ENCODE measurements around the gene ITGB3. TPM values are rescaled to one million over a fixed set of nuclear protein-coding genes. Genes with fewer than 3 reads are reported as not detected.

The ITGB3 gene
- total and polyA plus RNA-seq, 2 of the 8 experiments (the other 6 are each of a cell fraction or from before 2014, with no cell fraction given): 0.08 to 0.09 TPM

- TF ChIP-seq RAD21 (IDR thresholded peaks at IDR 0.05 in 1 of 2, conservative IDR thresholded peaks at IDR 0.05 in 1 of 2; ENCODE audit: low read depth in 2 of 2, low read length in 2 of 2) (no peak), SP2 (IDR thresholded peaks at IDR 0.05; ENCODE audit: low read length) (no peak), EGR1 (IDR thresholded peaks at IDR 0.05; ENCODE audit: borderline replicate concordance, low read depth, low read length) (no peak), ASH2L (IDR thresholded peaks at IDR 0.05; ENCODE audit: low read length) (no peak)
Observed at GRCh38 chr17:47239619-47239966, 14.0 kb upstream of the ITGB3 start (continued).
